PC-9 (cell line): ENCODE results near the gene ZNF638. TPM values are rescaled to one million over a fixed set of nuclear protein-coding genes. Genes with fewer than 3 reads are reported as not detected.

ENCODE experiments used
- BruUV-seq: library from RNA; stranded (reverse); fragments of 400-500 nt; replicated peaks from 2 replicates; lab custom pipeline; 2021; lab: Mats Ljungman, UMichigan
- CTCF ChIA-PET: fragments of 300-600 bp; sonication (Branson Sonifier 250); formaldehyde crosslinking; loops from one replicate; lab custom pipeline; 2022; ENCODE audit warnings: antibody characterized with exemption; lab: Charles Lee
- POLR2A ChIA-PET: fragments of 300-600 bp; sonication (Branson Sonifier 250); formaldehyde crosslinking; loops from one replicate; lab custom pipeline; 2022; ENCODE audit warnings: antibody characterized with exemption; ENCODE audit not compliant: unreplicated experiment; lab: Charles Lee
- DNase-seq, 2 experiments: peaks; one replicate each; pipeline versions ENCODE4 v3.0.0 to v3.0.0-alpha.2; 2015 to 2022; ENCODE audit warnings: mixed read lengths in 1 of 2
- H2AFZ ChIP-seq: fragments of 200-600 bp; sonication (generic); 2 replicates; pipeline ENCODE4 v1.8.1; 2017; ENCODE audit warnings: antibody characterized with exemption
- H3F3A ChIP-seq: fragments of 200-600 bp; sonication (generic); 2 replicates; pipeline ENCODE4 v1.8.1; 2017; ENCODE audit warnings: antibody characterized with exemption, mild to moderate bottlenecking, low read depth; ENCODE audit not compliant: insufficient read depth
- H3K27ac ChIP-seq: fragments of 200-600 bp; sonication (generic); 2 replicates; pipeline ENCODE4 v1.6.1; 2016; ENCODE audit warnings: mixed run types
- H3K27me3 ChIP-seq: fragments of 200-600 bp; sonication (generic); 2 replicates; pipeline ENCODE4 v1.6.1; 2016; ENCODE audit warnings: low read depth, mixed run types; ENCODE audit not compliant: insufficient read depth
- H3K36me3 ChIP-seq: fragments of 200-600 bp; sonication (generic); 2 replicates; pipeline ENCODE4 v1.6.1; 2016; ENCODE audit warnings: low read depth, mixed run types
- H3K4me1 ChIP-seq: fragments of 200-600 bp; sonication (generic); replicated peaks from 2 replicates; pipeline ENCODE4 v1.6.1; 2016; ENCODE audit warnings: mixed run types; ENCODE audit not compliant: insufficient read depth
- H3K4me2 ChIP-seq: fragments of 200-600 bp; sonication (generic); 2 replicates; pipeline ENCODE4 v1.6.1; 2017; ENCODE audit warnings: mixed run types
- H3K4me3 ChIP-seq: fragments of 200-600 bp; sonication (generic); 2 replicates; pipeline ENCODE4 v1.6.1; 2016; ENCODE audit warnings: mixed run types
- H3K79me2 ChIP-seq: fragments of 200-600 bp; sonication (generic); 2 replicates; pipeline ENCODE4 v1.6.1; 2017; ENCODE audit warnings: low read depth, mixed run types
- H3K9me2 ChIP-seq: fragments of 200-600 bp; sonication (generic); 2 replicates; pipeline ENCODE4 v1.8.1; 2017; ENCODE audit warnings: mild to moderate bottlenecking; ENCODE audit not compliant: insufficient read depth
- H3K9me3 ChIP-seq: fragments of 200-600 bp; sonication (generic); 2 replicates; pipeline ENCODE4 v1.8.1; 2016; ENCODE audit warnings: low read depth; ENCODE audit not compliant: insufficient read depth
- H4K20me1 ChIP-seq: fragments of 200-600 bp; sonication (generic); 2 replicates; pipeline ENCODE4 v1.8.1; 2017; ENCODE audit not compliant: insufficient read depth
- EZH2 ChIP-seq: fragments of 200-600 bp; sonication (generic); IDR thresholded peaks from 2 replicates; pipeline ENCODE4 v1.8.0; 2017; ENCODE audit warnings: antibody characterized with exemption, low read depth
- intact Hi-C: fragments of 100-400 bp; cut with micrococcal nuclease; formaldehyde crosslinking; loops from one replicate; pipeline ENCODE4 v1.10.0; 2022; ENCODE audit not compliant: unreplicated experiment
- total RNA-seq: library from RNA; stranded (reverse); gene quantifications from 2 replicates; pipeline ENCODE4 v1.2.3, GENCODE V29; 2021
- TF ChIP-seq, protein P1 (sequence below): fragments of 200-600 bp; sonication (generic); conservative IDR thresholded peaks from 2 replicates; pipeline ENCODE4 v1.6.1; 2017; ENCODE audit warnings: mixed run types, antibody characterized with exemption, mild to moderate bottlenecking, moderate library complexity

Gene ZNF638
- total RNA-seq, 1 experiment from 2014 or later: 109 TPM

DNA sequence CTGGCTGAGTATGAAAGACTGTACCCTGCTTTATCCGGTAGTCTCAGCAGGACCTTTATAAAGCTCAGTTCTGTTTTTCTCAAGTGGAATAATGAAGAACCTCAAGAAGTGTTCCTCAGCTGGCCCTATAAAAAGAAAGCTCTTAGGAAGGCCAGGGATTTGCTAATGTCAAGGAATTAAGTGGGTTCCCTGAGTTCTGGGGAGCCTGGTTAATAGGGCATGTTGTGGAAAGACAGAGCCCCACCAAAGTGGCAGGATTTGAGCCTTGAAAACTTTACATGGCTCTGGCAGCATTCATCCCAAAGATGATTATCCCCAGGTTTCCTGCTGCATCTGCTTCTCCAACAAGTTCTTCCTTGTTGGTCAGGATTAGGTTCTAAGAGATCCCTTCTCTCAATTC, 114.9 kb downstream of the ZNF638 start:
- Histone ChIP-seq H3K27me3 (no peaks in the 10 kb centered on the region), H3K4me1 (peaks cover 7% of the 10 kb centered on the region), H3K4me2 (no peak overlapping the region), H3K9me3 (peaks cover 1% of the 10 kb centered on the region; the same call in 1 of the 2 replicates), H3F3A (peaks cover 11% of the 10 kb centered on the region; the same call in 1 of the 2 replicates), H3K9me2 (no peaks in the 10 kb centered on the region), H3K27ac (no peak overlapping the region), H4K20me1 (no peaks in the 10 kb centered on the region), H2AFZ (no peak overlapping the region), H3K4me3 (no peak overlapping the region), H3K79me2 (no peaks in the 10 kb centered on the region), H3K36me3 (0 out of 2 replicates have a peak, but pooled peaks cover 4% of the 10 kb centered on the region)
- ChIA-PET POLR2A (no interaction called here), CTCF (no interaction called here)
- TF ChIP-seq, protein P1, sequence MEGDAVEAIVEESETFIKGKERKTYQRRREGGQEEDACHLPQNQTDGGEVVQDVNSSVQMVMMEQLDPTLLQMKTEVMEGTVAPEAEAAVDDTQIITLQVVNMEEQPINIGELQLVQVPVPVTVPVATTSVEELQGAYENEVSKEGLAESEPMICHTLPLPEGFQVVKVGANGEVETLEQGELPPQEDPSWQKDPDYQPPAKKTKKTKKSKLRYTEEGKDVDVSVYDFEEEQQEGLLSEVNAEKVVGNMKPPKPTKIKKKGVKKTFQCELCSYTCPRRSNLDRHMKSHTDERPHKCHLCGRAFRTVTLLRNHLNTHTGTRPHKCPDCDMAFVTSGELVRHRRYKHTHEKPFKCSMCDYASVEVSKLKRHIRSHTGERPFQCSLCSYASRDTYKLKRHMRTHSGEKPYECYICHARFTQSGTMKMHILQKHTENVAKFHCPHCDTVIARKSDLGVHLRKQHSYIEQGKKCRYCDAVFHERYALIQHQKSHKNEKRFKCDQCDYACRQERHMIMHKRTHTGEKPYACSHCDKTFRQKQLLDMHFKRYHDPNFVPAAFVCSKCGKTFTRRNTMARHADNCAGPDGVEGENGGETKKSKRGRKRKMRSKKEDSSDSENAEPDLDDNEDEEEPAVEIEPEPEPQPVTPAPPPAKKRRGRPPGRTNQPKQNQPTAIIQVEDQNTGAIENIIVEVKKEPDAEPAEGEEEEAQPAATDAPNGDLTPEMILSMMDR: no peak
- TF ChIP-seq EZH2: no peak
- DNase-seq: no peak
- intact Hi-C loops: no loop called here
- BruUV-seq: no TSS peak

DNA sequence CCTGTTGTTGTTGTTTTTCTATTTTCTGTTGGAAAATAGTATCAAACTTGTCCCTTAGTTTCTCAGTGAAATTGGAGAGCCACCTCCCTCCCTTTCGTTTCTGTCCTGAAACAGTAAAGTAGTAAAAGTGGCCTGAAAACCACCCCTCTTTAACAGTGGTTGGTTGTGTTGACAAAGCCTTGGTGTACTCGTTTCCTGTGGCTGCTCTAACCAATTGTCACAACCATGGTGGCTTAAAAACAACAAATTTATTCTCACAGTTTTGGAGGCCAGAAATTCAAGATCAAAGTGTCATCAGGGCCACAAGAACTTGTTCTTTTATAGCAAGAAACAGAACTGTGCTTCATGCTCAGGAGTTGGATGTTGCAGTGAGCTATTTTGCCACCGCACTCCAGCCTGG, 117.8 kb downstream of the ZNF638 start:
- CTCF ChIA-PET: no interaction called here
- Histone ChIP-seq H3K27me3 (no peaks in the 10 kb centered on the region), H3K9me3 (no peaks in the 10 kb centered on the region), H3K4me2 (no peak overlapping the region), H2AFZ (no peak overlapping the region), H3F3A (peaks cover 18% of the 10 kb centered on the region), H4K20me1 (no peaks in the 10 kb centered on the region), H3K4me3 (no peak overlapping the region), H3K27ac (no peak overlapping the region), H3K9me2 (no peaks in the 10 kb centered on the region), H3K79me2 (peaks cover 5% of the 10 kb centered on the region; the same call in 1 of the 2 replicates), H3K36me3 (no peaks in the 10 kb centered on the region), H3K4me1 (peaks cover 29% of the 10 kb centered on the region)
- DNase-seq: no peak
- no TSS peak for BruUV-seq
- intact Hi-C loops: no loop called here
- TF ChIP-seq, protein P1: no peak
- no peak for TF ChIP-seq EZH2
- POLR2A ChIA-PET: no interaction called here

DNA sequence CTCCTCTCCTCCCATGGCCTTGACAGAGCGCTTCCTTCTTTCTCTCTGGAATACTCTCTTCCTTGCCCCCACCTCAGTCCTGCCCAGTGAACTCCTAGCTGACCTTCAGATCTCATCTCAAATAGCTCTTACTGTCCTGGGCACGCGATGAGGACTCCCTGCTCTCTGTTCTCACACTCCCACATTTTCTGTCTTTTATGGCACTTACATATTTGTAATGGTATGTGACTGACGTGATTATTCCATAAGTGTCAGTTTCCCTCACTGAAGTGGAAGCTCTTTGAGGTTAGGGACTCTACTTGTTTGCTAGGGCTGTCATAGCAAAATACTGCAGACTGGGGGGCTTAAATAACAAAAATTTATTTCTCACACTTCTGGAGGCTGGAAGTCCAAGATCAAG, 120.1 kb downstream of the ZNF638 start:
- Histone ChIP-seq H3K9me2 (no peaks in the 10 kb centered on the region), H3K27ac (no peak overlapping the region), H3F3A (peaks cover 25% of the 10 kb centered on the region), H2AFZ (no peak overlapping the region), H3K36me3 (no peaks in the 10 kb centered on the region), H3K27me3 (no peaks in the 10 kb centered on the region), H3K79me2 (peaks cover 5% of the 10 kb centered on the region; the same call in 1 of the 2 replicates), H3K4me1 (peaks cover 53% of the 10 kb centered on the region), H3K4me3 (no peak overlapping the region), H4K20me1 (no peaks in the 10 kb centered on the region), H3K9me3 (no peaks in the 10 kb centered on the region), H3K4me2 (peak overlapping the region; percentile 90)
- TF ChIP-seq, protein P1: no peak
- no peak for TF ChIP-seq EZH2
- CTCF ChIA-PET: no interaction called here
- POLR2A ChIA-PET: no interaction called here
- no peak for DNase-seq
- BruUV-seq: no TSS peak
- intact Hi-C loops: loop anchor here (2.0 kb wide), 1 partner anchor 47 kb away; no protein-coding TSS in a partner anchor
